ENCODE data around the gene MAD2L2.

DNA sequence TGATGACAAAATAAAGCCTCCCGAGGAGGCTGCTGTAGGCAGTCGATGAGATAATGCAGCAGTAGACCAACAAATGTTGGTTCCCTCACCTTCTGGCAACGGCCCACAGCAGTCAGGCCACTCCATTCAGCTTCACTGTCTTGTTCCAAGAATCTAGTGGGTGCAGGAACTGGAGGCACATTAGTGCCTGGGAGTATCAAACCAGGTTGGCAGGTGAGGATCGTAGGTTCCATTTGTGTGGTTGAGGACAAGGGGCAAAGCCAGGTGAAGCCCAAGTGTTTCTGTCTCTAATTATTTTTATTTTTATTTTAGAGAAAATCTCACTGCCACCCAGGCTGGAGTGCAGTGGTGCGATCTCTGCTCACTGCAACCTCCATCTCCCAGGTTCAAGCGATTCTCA, 40.0 kb downstream of the MAD2L2 start:
- no peak for TF ChIP-seq FOXP2 (optimal IDR thresholded peaks at IDR 0.05; ENCODE audit: control extremely low read depth, extremely low read length, insufficient read depth)
- TF ChIP-seq EZH2 (IDR thresholded peaks at IDR 0.05), result no peak
- TF ChIP-seq POLR2AphosphoS5 (IDR thresholded peaks at IDR 0.05; ENCODE audit: borderline replicate concordance, low read depth, low read length), result no peak

Data from SK-N-MC (cell line).